ENCODE data around the gene SLC41A2.
"Not testable (repeated sequence)": the region's sequence is repeated elsewhere in the genome, so short reads cannot be mapped to it uniquely, and the experiment has no call there.

The SLC41A2 gene

GRCh38 chr12:104964167-104964855 lies 6.2 kb upstream of the SLC41A2 start:
- DNase-seq = no peak

- DNase-seq = no peak
Observed at GRCh38 chr12:104963757-104964156, 5.7 kb upstream of the SLC41A2 start.

- no peak for DNase-seq
Observed at GRCh38 chr12:104960464-104960863, 2.4 kb upstream of the SLC41A2 start.

- DNase-seq = no peak
Observed at GRCh38 chr12:104959335-104959841, 1.3 kb upstream of the SLC41A2 start.

GRCh38 chr12:104958805-104959334 lies 780 bp upstream of the SLC41A2 start:
- no peak for DNase-seq

GRCh38 chr12:104957719-104958000 lies 430 bp downstream of the SLC41A2 start:
- DNase-seq = peak; percentile 55

- DNase-seq = peak; percentile 19
Observed at GRCh38 chr12:104956870-104957718, 996 bp downstream of the SLC41A2 start.

- DNase-seq = no peak
Observed at GRCh38 chr12:104955703-104956102, 2.4 kb downstream of the SLC41A2 start.

- DNase-seq = no peak
Observed at GRCh38 chr12:104953323-104953722, 4.8 kb downstream of the SLC41A2 start.

- DNase-seq = no peak
Observed at GRCh38 chr12:104952816-104953215, 5.3 kb downstream of the SLC41A2 start.

GRCh38 chr12:104951759-104952509 lies 6.2 kb downstream of the SLC41A2 start:
- no peak for DNase-seq

- DNase-seq = not testable (repeated sequence)
Observed at GRCh38 chr12:104948716-104949115, 9.4 kb downstream of the SLC41A2 start.

GRCh38 chr12:104944252-104944651 lies 13.8 kb downstream of the SLC41A2 start:
- no peak for DNase-seq

- not testable (repeated sequence) for DNase-seq
Observed at GRCh38 chr12:104943401-104943800, 14.7 kb downstream of the SLC41A2 start.

- DNase-seq = no peak
Observed at GRCh38 chr12:104942075-104942474, 16.0 kb downstream of the SLC41A2 start.

- DNase-seq = no peak
Observed at GRCh38 chr12:104941454-104941853, 16.6 kb downstream of the SLC41A2 start.

- DNase-seq = no peak
Observed at GRCh38 chr12:104939089-104939488, 19.0 kb downstream of the SLC41A2 start.

- DNase-seq = no peak
Observed at GRCh38 chr12:104938371-104938770, 19.7 kb downstream of the SLC41A2 start.

GRCh38 chr12:104935886-104936285 lies 22.2 kb downstream of the SLC41A2 start:
- DNase-seq = no peak

- DNase-seq = no peak
Observed at GRCh38 chr12:104933778-104934177, 24.3 kb downstream of the SLC41A2 start.

GRCh38 chr12:104933128-104933527 lies 25.0 kb downstream of the SLC41A2 start:
- no peak for DNase-seq

- DNase-seq = no peak
Observed at GRCh38 chr12:104930388-104931326, 27.4 kb downstream of the SLC41A2 start.
